GM19397 (cell line): ENCODE data around the gene MAD1L1.
"Not testable (repeated sequence)": the region's sequence is repeated elsewhere in the genome, so short reads cannot be mapped to it uniquely, and the experiment has no call there.

Experiments used
- ATAC-seq: cut with Tn5 transposase; IDR thresholded peaks from one replicate; pipeline ENCODE4 v1.9.1; 2021; ENCODE audit warnings: mild to moderate bottlenecking, moderate library complexity; ENCODE audit not compliant: unreplicated experiment

MAD1L1 gene

DNA sequence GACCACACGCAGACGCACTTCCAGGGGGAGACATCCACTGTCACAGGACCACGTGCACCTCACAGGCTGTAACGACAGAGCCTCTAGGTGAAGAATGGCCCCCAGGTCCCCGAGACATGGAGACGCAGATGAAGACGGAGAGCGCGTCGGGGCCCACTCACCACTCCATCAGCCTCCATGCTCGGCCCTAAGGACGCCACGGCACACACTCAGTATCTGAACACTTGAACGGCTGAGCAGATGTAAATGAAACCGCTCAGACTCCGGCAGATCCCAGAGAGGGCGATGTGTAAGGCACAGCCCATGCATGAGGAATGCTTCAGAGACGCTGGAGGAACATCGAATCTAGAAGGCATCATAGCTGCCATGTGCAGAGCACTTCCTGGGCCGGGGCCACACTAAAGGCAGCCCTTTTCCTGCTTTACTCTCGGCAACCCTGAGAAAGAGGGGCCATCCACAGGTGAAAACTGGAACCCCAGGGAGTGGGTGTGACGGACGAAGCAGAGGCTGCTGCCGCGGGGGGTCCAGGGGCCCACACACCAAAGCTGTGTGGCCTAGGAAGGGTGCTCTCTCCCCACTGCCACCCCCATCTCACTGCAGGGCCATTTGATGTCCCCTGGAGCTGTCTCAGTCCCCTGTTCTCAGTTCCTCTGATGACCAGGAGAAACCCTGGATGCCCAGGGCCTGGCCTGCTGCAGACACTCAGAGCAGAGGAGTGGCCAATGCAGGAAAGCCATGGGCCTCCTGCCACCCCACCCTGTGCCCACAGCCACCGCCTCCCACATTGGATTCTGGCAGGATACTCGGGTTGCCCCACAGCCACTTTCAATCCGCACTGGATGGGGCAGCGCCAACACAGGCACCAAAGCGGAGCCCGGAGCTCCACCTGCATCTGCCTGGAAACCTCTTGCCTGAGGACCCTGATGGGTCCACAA is 253.8 kb downstream of the MAD1L1 start:
- ATAC-seq = no peak

DNA sequence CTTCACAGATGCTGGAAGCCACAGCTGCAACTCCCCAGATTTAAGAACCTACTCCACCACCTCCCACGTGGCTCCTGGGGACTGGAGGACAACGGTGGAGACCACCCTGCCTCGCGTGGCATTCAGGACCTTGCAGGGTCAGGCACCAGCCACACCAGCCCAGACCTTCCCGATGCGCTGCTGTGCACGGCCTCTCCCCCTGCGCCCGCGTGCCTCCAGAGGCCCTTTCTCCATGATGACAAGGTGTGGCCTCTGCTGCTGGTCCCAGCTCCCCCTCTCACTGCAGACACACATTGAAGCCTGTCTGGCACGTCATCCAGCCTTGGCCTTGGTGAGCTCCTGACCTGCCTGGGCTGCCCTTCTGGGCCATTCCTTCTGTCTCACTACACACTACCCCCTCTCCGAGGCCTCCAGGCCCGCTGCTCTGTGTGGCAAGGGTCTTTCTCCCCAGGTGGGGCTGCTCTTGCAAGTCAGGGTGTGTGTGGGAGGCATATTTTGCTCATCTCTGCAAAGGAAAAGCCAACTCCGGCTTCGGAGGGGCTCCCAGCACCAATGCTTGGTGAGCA is 254.8 kb downstream of the MAD1L1 start:
- ATAC-seq = no peak

DNA sequence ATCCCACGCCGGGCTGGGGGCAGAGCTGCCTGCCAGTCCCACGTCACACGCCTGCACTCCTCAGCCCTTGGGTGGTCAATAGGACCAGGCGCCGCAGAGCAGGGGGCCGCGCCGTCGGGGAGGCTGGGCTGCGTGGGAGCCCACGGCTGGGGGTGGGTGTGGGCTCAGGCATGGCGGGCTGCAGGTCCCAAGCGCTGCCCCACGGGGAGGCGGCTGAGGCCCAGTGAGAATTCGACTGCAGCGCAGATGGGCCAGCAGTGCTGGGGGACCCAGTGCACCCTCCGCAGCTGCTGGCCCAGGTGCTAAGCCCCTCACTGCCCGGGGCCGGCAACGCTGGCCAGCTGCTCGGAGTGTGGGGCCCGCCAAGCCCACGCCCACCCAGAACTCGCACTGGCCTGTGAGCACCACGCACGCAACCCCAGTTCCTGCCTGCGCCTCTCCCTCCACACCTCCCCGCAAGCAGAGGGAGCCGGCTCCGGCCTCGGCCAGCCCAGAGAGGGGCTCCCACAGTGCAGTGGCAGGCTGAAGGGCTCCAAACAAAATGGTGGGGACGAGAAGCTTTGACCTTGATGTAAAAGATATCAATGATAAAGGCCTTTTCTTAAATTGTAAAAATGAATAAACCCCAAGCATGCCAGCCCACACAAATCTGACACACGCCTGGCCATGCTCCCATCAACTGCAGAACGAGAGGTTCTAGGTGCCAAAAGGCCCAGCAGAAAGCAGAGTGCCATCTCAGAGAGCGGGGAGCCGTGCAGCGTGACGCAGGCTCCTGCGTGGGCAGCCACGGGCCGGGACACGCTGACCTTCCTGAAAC is 255.5 kb downstream of the MAD1L1 start:
- ATAC-seq = no peak

DNA sequence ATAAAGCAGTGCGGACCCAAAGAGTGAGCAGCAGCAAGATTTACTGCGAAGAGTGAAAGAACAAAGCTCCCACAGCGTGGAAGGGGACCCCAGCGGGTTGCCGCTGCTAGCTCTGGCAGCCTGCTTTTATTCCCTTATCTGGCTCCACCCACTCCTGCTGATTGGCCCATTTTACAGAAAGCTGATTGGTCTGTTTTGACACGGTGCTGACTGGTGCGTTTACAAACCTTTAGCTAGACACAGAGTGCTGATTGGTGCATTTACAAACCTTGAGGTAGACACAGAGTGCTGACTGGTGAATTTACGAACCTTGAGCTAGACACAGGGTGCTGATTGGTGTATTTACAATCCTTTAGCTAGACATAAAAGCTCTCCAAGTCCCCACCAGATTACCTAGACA is 256.2 kb downstream of the MAD1L1 start:
- ATAC-seq = not testable (repeated sequence)

DNA sequence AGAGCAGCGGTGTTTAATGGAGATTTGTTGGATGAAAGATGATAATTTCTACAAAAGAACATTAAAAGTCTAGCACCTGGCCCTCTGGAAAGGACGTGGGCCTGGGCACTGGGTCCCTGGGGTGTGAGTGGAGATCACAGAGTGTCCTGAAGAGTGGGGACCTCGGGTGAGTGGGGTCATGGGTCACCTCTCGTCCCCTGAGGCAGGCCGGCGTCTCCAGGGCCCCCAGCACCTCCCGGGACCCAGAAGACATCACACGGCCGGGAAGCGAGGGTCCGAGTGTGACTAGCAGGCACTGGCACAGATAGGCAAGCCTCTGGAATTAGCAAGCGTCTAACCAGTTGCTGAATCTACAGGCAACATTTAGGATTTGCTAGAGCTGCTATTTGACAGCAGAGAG is 257.2 kb downstream of the MAD1L1 start:
- no peak for ATAC-seq

DNA sequence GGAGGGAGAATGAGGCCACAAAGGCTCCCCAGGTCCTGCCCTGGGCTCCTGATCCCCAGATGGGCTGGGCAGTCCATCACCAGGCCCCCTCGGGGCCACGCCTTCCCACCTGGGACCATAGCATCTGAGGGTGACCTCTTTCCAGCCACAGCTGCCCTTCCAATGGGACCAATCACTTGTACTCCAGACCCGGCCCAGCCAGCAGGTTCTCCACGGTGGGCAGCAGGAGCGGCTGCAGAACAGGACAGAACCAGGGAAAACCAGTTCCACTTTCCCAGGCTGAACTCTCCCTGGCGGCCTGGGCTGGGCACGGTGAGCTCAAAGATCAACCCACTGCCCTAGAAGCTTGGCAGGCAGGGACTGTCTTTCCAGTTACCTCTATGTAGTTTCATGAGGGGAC is 257.6 kb downstream of the MAD1L1 start:
- no peak for ATAC-seq

DNA sequence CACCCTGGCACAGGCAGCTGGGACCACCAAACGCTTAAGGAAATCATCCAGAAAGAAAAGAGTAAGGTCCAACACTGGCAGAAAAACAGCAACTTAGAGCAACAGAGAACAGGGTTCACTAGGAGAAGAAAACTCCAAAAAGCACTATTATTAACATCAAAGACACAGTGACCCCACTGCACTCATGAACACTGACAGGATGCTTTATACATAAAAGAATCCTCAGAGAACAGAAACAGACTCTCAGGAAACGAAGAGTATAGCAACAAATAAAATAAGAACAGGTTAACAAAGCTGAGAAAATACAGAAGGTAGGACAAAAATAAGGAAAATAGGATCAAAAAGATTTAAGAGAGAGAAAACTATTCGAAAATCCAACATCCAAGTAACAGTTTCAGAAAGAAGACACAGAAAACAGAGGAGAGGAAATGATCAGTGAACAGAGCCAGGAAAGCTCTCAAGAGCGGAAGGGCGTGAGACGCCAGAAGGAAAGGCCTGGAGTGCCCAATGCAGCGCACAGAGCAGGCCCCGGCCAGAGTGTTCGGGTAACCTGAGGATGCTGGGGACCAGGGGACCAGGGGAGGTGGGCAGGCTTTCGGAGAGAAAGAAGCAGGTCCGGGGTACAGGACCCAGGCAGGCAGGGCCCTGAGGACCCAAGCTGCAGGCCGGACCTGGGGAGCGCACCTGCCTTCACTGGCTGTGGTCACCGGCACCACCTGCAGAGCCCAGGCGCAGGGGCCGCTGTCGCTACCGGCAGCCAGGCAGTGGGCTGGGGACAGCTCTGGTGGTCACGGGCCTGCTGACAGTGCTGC is 258.2 kb downstream of the MAD1L1 start:
- no peak for ATAC-seq

DNA sequence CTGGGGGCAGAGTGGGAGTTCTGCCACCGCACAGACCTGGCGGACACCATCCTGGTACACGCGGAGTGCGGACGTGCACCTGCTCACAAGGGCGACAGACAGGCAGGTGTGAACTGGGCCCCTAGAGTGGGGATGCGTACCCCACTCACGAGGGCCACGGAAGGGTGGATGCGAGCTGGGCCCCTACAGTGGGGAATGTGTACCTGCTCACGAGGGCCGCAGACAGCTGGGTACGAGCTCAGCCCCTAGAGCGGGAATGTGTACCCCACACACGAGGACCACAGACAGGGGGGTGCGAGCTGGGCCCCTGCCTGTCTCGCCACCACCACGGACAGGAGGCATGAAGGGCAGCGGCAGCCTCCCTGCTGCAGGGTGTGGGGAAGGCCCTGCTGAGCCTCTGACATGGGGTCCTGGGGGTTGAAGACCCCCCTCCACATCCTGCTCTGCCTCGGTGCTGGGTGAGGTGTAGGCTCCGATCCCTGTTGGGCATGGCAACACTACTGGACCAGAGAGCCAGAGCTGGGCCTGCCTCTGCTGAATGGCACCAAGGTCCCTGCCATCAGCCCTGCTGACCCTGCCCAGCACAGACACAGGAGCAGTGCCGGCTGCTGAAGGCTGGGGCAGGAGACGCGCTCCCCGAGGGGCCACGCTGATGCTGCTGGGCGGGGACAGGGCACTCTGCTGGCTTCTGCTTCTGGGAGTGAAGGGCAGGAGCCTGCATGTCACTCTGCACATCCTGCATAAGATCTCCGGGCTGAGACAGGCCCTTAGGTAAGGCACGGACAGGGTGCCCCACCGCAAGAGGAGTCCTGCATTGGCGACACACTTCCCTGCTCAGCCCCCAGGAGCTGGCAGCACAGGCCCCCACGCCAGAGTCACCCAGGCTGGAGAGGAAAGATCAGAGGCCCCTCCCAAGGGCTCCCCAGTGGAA is 259.2 kb downstream of the MAD1L1 start:
- ATAC-seq = no peak

DNA sequence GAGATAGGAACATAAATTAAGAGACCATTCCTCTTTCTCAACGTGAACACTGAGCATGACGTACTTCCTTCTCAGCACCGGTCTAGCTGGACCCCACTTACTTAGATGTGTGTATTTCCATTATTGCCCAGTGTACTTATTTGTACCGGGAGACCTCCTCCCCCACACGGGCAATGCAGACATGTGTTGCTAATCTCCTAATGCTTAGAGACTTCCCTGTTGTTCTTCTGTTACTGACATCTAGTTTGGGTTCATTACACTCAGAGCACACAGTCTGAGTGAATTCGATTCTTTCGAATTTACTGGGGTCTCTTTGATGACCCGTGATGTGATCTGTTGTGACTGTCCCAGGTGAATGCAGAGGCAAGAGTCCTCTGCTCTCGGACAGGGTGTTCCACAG is 260.0 kb downstream of the MAD1L1 start:
- no peak for ATAC-seq

DNA sequence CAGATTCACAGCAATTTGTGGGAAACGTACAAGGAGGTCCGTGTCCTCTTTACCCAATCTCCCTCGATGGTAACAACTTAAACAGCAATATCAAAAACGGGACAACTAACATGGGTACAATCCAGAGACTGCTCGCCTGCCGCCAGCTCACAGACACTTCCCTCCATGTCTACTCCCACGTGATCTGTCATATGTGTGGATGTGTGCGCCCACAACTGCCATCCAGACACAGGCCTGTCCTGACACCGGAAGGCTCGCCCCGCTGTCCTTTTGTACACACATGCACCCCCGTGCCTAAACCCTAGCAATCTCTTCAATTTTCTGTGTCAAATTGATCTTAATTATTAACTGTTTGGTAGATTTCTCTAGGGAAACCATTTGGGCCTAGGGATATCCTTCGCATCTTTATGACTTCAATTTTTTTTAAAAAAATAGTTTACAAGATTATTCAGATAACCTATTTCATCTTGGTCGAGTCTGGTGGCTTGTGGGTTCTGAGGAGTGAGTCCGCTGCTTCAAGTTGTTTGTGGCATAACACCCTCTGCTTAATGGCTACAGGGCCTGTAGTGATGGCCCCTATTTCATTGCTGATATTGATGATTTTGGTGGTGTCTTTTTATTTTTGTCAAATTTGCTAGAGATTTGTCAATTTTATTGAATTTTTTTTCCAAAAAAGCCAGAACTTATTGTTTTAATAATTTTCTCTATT is 260.6 kb downstream of the MAD1L1 start:
- ATAC-seq = no peak

DNA sequence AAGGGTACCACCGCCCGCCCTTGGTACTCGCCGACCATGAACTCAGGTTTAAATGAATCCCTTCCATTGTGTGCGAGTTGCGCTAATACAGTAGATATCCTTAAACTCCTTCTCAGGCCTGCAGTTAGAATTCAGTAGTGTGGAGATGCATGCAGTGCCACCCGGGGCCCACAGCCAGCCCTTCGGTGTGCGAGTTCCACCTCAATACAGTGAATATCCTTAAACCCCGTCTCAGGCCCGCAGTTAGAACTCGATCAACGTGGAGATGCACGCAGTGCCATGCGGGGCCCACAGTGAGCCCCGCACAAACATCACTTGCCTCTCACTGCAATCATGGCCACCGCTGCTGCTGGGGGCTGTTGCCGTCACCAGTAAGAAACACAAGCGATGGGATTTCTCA is 261.9 kb downstream of the MAD1L1 start:
- ATAC-seq = no peak

DNA sequence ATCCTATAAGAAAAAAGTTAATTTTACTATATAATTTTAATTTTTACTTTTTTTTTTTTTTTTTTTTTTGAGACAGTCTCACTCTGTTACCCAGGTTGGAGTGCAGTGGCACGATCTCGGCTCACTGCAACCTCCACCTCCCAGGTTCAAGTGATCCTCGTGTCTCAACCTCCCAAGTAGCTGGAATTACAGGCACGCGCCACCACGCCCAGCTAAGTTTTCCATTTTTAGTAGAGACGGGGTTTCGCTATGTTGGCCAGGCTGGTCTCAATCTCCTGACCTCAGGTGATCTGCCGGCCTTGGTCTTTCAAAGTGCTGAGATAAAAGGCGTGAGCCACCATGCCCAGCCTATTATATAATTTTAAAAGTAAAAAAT is 262.5 kb downstream of the MAD1L1 start:
- ATAC-seq = not testable (repeated sequence)

DNA sequence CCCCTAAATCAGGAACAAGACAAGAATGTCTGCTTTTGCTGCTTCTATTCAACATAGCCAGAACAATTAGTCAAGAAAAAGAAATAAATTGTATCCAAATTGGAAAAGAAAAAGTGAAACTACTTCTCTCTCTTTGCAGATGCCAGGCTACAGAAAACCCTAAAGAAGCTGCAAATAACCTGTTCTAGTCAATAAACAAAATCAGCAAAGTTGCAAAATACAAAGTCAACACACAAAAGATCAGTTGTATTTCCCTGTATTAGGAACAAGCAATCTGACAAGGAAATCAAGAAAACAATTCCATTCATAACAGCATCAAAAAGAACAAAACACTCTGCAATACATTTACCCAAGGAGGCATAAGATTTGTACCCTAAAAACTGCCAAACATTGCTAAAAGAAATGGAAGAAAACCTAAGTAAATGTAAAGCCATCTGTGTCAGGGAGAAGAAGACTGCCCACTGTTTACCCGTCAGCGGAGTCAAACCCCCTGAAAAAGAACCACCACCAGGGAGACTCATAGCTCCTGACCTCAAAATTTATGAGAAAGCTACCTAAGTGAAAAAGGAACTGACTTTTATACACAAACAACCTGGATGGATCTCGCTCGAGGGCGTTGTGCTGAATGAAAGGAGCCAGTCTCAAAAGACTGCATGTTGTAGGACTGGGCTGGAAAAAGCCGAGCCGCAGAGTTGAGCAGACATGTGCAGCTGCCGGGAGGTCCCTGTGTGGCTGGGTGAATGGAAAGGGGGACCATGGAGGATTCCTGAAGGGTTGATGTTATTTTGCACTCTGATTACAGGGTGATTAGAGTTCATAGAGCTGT is 263.1 kb downstream of the MAD1L1 start:
- ATAC-seq = no peak

DNA sequence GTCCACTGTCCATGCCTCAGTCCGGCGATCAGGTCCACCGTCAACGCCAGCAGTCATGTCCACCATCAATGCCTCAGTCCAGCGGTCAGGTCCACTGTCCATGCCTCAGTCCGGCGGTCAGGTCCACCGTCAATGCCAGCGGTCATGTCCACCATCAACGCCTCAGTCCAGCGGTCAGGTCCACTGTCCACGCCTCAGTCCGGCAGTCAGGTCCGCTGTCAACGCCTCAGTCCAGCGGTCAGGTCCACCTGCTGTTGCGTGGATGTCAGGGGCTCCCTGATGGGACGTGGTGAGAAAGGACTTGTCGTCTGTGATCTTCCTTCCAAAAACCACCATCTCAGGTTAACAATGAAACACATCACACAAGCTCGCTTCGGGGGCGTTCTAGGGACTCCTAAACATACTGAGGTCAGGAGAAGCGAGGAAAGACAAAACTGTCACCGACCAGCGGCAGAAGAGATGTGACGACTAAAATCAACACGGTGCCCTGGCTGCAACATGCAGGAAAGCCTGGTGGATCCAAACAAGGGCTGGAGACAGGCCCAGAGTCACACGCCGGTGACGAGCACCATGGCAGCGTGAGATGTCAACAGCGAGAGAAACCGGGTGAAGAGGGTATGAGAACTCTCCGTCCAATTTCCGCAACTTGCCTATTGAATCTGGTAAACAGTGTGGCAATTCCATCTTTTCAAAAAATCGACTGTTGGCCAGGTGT is 264.2 kb downstream of the MAD1L1 start:
- ATAC-seq = no peak

DNA sequence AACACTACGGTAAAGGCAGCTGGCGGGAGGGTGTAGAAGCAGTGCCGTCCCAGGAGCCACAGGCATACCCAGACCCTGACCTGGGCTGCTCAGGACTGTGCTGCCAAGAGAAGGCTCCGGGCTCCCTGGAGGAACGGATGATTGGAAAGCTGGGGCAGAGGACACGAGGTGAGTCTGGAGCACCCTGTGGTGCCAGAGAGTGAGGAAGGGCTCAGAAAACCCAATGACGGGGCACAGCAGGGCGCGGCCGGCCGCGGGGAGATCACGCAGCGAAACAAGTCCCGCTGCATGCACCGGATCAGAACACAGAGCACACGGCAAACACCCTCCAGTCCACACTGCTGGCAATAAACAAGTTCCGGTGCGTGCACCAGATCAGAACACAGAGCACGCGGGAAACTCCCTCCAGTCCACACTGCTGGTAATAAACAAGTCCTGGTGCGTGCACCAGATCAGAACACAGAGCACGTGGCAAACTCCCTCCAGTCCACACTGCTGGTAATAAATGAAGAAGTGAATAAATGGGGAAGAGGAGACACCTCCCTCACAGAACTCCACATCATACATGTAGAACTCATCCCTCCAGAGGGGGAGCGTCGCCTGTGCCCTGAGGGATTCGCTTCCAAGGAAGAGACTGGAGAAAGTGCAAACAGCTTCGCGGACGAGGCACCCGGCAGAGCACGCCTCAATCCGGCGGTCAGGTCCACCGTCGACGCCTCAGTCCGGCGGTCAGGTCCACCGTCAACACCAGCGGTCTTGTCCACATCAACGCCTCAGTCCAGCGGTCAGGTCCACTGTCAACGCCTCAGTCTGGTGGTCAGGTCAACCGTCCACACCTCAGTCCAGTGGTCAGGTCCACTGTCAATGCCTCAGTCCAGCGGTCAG is 265.0 kb downstream of the MAD1L1 start:
- ATAC-seq = no peak

DNA sequence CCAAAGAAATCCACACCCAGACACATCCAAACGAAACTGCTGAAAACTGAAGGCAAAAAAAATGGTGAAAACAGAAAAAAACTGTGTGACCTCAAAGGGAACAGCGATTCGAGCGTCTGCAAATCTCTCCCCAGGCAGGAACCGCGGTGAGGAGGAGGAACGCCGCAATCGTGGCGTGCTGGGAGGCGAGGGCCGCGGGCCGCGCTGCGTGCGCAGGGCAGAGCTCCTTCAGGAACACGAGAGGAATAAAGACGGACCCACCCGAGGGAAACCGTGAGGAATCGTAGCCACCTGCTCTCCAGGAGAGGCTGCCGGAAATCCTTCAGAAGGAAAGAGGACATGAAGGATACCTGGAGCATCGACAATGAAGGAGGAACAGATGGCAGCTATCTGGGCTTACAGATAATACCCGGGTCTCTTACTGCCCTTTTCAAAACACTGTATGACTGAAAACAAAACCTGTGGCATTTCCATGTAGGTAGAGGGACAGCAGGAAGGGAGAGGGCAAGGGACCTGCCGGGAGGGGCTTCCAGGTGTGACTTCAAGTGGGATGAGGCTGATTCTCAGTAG is 266.0 kb downstream of the MAD1L1 start:
- no peak for ATAC-seq
